Mesothelial cell of epicardium (in vitro differentiated cells): ENCODE results near the gene TULP3. TPM values are rescaled to one million over a fixed set of nuclear protein-coding genes. Genes with fewer than 3 reads are reported as not detected.

Experiments used
- DNase-seq, 2 experiments: peaks; one replicate each; pipeline ENCODE4 v3.0.0; 2021; ENCODE audit warnings: low spot score in 2 of 2; ENCODE audit not compliant: unreplicated experiment in 2 of 2
- H3K27ac Mint-ChIP-seq: 2 replicates; pipeline ENCODE4 v1.8.0; 2021; ENCODE audit warnings: mixed read lengths
- H3K27me3 Mint-ChIP-seq: 2 replicates; pipeline ENCODE4 v1.8.0; 2021; ENCODE audit warnings: low read depth, mixed read lengths
- H3K36me3 Mint-ChIP-seq: 2 replicates; pipeline ENCODE4 v1.8.0; 2021; ENCODE audit warnings: mixed read lengths
- H3K4me1 Mint-ChIP-seq: 2 replicates; pipeline ENCODE4 v1.8.0; 2021; ENCODE audit warnings: mixed read lengths
- H3K4me3 Mint-ChIP-seq: 2 replicates; pipeline ENCODE4 v1.8.0; 2021; ENCODE audit warnings: mild to moderate bottlenecking, moderate library complexity, mixed read lengths
- H3K9me3 Mint-ChIP-seq: 2 replicates; pipeline ENCODE4 v1.8.0; 2021; ENCODE audit warnings: mixed read lengths
- CTCF ChIP-seq: fragments of 200-600 bp; sonication (generic); IDR thresholded peaks from one replicate; pipeline ENCODE4 v1.5.0; 2021; ENCODE audit warnings: antibody characterized with exemption; ENCODE audit not compliant: unreplicated experiment
- total RNA-seq: library from RNA; stranded (reverse); gene quantifications from 3 replicates; pipeline ENCODE4 v1.2.1, GENCODE V29; 2021

The TULP3 gene
- total RNA-seq, 1 donor from 2014 or later, result 25.2 TPM

DNA sequence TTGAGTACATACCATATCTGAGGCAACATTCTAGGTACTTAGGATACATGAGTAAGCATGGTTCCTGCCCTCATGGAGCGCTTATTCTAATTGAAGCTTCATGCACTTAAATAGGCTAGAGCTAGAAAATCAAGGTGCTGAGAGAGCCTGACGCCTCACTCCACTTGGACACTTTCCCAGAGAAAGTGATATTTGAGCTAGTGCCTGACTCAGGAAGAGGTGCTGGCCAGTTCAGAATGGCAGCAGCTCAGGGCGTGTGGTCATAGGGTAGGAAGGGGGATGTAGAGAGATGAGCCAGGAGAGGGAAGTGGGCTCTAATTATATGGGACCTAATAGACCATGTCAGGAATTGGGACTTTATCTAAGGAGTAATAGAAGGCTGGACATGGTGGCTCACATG lies 33.3 kb downstream of the TULP3 start:
- Mint-ChIP-seq H3K27me3 (no peaks in the 10 kb centered on the region), H3K4me1 (no peaks in the 10 kb centered on the region), H3K36me3 (peaks cover 39% of the 10 kb centered on the region), H3K9me3 (no peaks in the 10 kb centered on the region), H3K4me3 (no peak overlapping the region), H3K27ac (no peak overlapping the region)
- no peak for DNase-seq
- TF ChIP-seq CTCF, result no peak

DNA sequence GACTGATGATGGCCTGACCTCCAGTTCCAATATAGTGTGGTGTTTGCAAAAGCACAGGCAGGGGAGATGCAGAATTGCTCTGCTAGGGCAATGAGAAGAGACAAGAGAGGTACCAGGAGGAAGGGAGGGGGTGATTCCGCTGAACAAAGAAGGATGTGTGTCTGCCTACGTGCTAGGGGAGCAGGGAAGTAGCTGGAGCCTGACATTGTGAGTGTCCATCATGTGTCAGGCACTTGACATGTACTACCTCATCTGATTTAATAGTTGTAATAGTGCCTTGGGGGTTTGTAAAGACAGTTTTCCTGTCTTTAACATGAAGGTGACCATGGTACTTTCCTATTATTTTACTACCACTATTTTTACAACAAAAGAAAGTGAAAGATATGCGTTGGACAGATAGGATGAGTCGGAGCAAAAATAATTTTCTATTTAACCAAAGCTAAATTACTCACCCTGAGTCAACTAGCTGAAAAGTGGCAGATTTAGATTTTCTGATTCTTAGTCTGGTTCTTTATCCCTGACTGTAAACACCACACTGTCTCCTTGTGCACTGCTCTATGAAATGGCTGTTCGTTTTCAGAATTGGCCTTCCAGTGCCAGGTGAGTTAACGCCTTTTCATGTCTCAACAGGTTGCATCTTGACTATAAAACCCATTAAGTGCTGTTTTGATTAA lies 34.8 kb downstream of the TULP3 start:
- H3K36me3 Mint-ChIP-seq, result peaks cover 41% of the 10 kb centered on the region
- H3K27ac Mint-ChIP-seq, result no peak overlapping the region

GRCh38 chr12:2930865-2931264 lies 40.2 kb downstream of the TULP3 start:
- Mint-ChIP-seq H3K27me3 (no peaks in the 10 kb centered on the region), H3K9me3 (no peaks in the 10 kb centered on the region), H3K4me1 (no peaks in the 10 kb centered on the region), H3K4me3 (no peak overlapping the region), H3K27ac (no peak overlapping the region), H3K36me3 (peaks cover 37% of the 10 kb centered on the region)
- no peak for DNase-seq
- TF ChIP-seq CTCF, result no peak

More for the DNA sequence above, 34.8 kb downstream of the TULP3 start:
- no peak for DNase-seq
- no peaks in the 10 kb centered on the region for H3K27me3 Mint-ChIP-seq
- H3K4me3 Mint-ChIP-seq, result no peak overlapping the region
- H3K4me1 Mint-ChIP-seq, result no peaks in the 10 kb centered on the region
- no peak for TF ChIP-seq CTCF
- H3K9me3 Mint-ChIP-seq, result no peaks in the 10 kb centered on the region

- TF ChIP-seq CTCF, result no peak
- Mint-ChIP-seq H3K9me3 (no peaks in the 10 kb centered on the region), H3K27ac (no peak overlapping the region), H3K36me3 (peaks cover 36% of the 10 kb centered on the region), H3K27me3 (no peaks in the 10 kb centered on the region), H3K4me1 (no peaks in the 10 kb centered on the region), H3K4me3 (no peak overlapping the region)
- no peak for DNase-seq
These were observed 42.9 kb downstream of the TULP3 start for GRCh38 chr12:2933586-2933985.

- no peak overlapping the region for H3K4me3 Mint-ChIP-seq
- H3K36me3 Mint-ChIP-seq, result peaks cover 36% of the 10 kb centered on the region
- no peaks in the 10 kb centered on the region for H3K27me3 Mint-ChIP-seq
- H3K9me3 Mint-ChIP-seq, result no peaks in the 10 kb centered on the region
- no peaks in the 10 kb centered on the region for H3K4me1 Mint-ChIP-seq
- no peak for TF ChIP-seq CTCF
- H3K27ac Mint-ChIP-seq, result no peak overlapping the region
- DNase-seq, result no peak
These were observed 43.7 kb downstream of the TULP3 start for GRCh38 chr12:2934371-2934770.
